Muscle of arm (tissue), 12 donors: ENCODE data around the gene NUDT16L1. TPM values are rescaled to one million over a fixed set of nuclear protein-coding genes. Genes with fewer than 3 reads are reported as not detected.

Experiments used
- polyA plus RNA-seq, 12 donors: library from polyadenylated mRNA; unstranded; fragments of 120-200 nt; gene quantifications; one replicate each; pipeline ENCODE4 v1.2.1, GENCODE V29; 2013; ENCODE audit not compliant: insufficient read length in 12 of 12

NUDT16L1 gene
- polyA plus RNA-seq, 12 donors: 13.6 to 55.0 (median 21.2) TPM; not detected in 1

Other genes starting within 250 kb of the NUDT16L1 start
- 10 to 100 TPM in 10 of 12 donors, not detected in 2; 11.0 to 36.3 (median 14.7) TPM for gene NMRAL1, start 218.9 kb upstream of the NUDT16L1 start, polyA plus RNA-seq
- 10 to 100 TPM in 11 of 12 donors, not detected in 1; 30.4 to 52.1 (median 37.3) TPM for gene HMOX2, start 217.2 kb upstream of the NUDT16L1 start, polyA plus RNA-seq
- 10 to 100 TPM in 11 of 12 donors, not detected in 1; 24.5 to 52.4 (median 34.6) TPM for gene CDIP1, start 154.8 kb upstream of the NUDT16L1 start, polyA plus RNA-seq
- 1 to 10 TPM in 1 of 12 donors, under 1 TPM in 9, not detected in 2; 0.32 to 1.1 (median 0.57) TPM for gene C16orf96, start 137.2 kb upstream of the NUDT16L1 start, polyA plus RNA-seq
- 10 to 100 TPM in 11 of 12 donors, not detected in 1; 11.2 to 44.0 (median 15.0) TPM for gene UBALD1, start 78.7 kb upstream of the NUDT16L1 start, polyA plus RNA-seq
- gene MGRN1, start 68.7 kb upstream of the NUDT16L1 start, polyA plus RNA-seq: 10 to 100 TPM in 11 of 12 donors, not detected in 1; 25.3 to 60.5 (median 33.1) TPM
- 10 to 100 TPM in 9 of 12 donors, 1 to 10 TPM in 2, not detected in 1; 8.3 to 20.2 (median 12.7) TPM for gene ANKS3, start 40.7 kb downstream of the NUDT16L1 start, polyA plus RNA-seq
- gene DNAAF8, start 41.0 kb downstream of the NUDT16L1 start, polyA plus RNA-seq: 10 to 100 TPM in 1 of 12 donors, 1 to 10 TPM in 4, under 1 TPM in 6, not detected in 1; 0.78 to 13.1 (median 0.99) TPM
- 10 to 100 TPM in 4 of 12 donors, 1 to 10 TPM in 7, not detected in 1; 6.6 to 13.9 (median 9.8) TPM for gene ZNF500, start 73.6 kb downstream of the NUDT16L1 start, polyA plus RNA-seq
- gene SEPTIN12, start 94.8 kb downstream of the NUDT16L1 start, polyA plus RNA-seq: 10 to 100 TPM in 1 of 12 donors, not detected in 11; 14.2 TPM
- gene SMIM22, start 101.8 kb downstream of the NUDT16L1 start, polyA plus RNA-seq: 1 to 10 TPM in 2 of 12 donors, under 1 TPM in 3, not detected in 7; 0.21 to 1.2 (median 0.36) TPM
- 10 to 100 TPM in 9 of 12 donors, 1 to 10 TPM in 2, not detected in 1; 7.7 to 27.6 (median 11.2) TPM for gene ROGDI, start 109.1 kb downstream of the NUDT16L1 start, polyA plus RNA-seq
- gene GLYR1, start 153.7 kb downstream of the NUDT16L1 start, polyA plus RNA-seq: 10 to 100 TPM in 11 of 12 donors, not detected in 1; 47.7 to 64.0 (median 56.2) TPM
- 10 to 100 TPM in 11 of 12 donors, not detected in 1; 16.7 to 28.9 (median 19.7) TPM for gene UBN1, start 153.9 kb downstream of the NUDT16L1 start, polyA plus RNA-seq
- 10 to 100 TPM in 3 of 12 donors, 1 to 10 TPM in 5, under 1 TPM in 3, not detected in 1; 0.68 to 76.8 (median 1.1) TPM for gene PPL, start 243.6 kb downstream of the NUDT16L1 start, polyA plus RNA-seq